Progenitor cell of endocrine pancreas (in vitro differentiated cells): ENCODE measurements around the gene CACNA2D4. TPM values are rescaled to one million over a fixed set of nuclear protein-coding genes. Genes with fewer than 3 reads are reported as not detected.
A peak's percentile ranks its signal among the peaks of the same experiment; 100 is the strongest.

Experiments used
- DNase-seq: peaks from one replicate; pipeline ENCODE4 v3.0.0; 2021; ENCODE audit warnings: low spot score; ENCODE audit not compliant: unreplicated experiment
- H3K27ac Mint-ChIP-seq: 2 replicates; pipeline ENCODE4 v1.8.0; 2021; ENCODE audit warnings: mild to moderate bottlenecking, moderate library complexity, mixed read lengths
- H3K27me3 Mint-ChIP-seq: 2 replicates; pipeline ENCODE4 v1.8.0; 2021; ENCODE audit warnings: mixed read lengths
- H3K36me3 Mint-ChIP-seq: 2 replicates; pipeline ENCODE4 v1.8.0; 2022; ENCODE audit warnings: mixed read lengths; ENCODE audit not compliant: insufficient read depth
- H3K4me1 Mint-ChIP-seq: 2 replicates; pipeline ENCODE4 v1.8.0; 2021; ENCODE audit warnings: low read depth, mixed read lengths
- H3K4me3 Mint-ChIP-seq: 2 replicates; pipeline ENCODE4 v1.8.0; 2021; ENCODE audit warnings: low read depth, mild to moderate bottlenecking, moderate library complexity, mixed read lengths
- H3K9me3 Mint-ChIP-seq: 2 replicates; pipeline ENCODE4 v1.8.0; 2021; ENCODE audit warnings: low read depth, mixed read lengths
- total RNA-seq: library from RNA; stranded (reverse); gene quantifications from 2 replicates; pipeline ENCODE4 v1.2.1, GENCODE V29; 2021
- TF ChIP-seq, protein P1 (sequence below): fragments of 200-600 bp; sonication (generic); IDR thresholded peaks from one replicate; pipeline ENCODE4 v1.5.0; 2021; ENCODE audit warnings: antibody characterized with exemption, mild to moderate bottlenecking; ENCODE audit not compliant: unreplicated experiment

Gene CACNA2D4
- total RNA-seq, 1 donor from 2014 or later = 0.34 TPM

DNA sequence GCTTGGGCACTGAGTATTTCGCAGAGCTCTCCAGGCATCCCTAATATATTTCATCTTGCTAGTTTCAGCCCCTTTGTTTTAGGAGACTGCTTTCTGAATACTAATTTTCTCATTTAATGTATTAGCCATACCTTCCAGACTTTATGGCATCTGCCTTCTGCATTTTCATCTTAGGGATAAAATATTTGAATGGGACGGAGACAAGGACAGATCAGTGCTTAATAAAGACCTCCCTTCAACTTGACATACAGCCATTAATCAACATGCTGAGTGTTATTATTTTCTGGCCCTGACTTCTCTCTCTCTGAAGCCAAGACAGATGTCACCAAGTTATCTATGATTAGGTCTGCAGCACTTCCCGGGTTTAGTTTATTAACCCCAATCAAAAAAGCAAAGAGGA is 42.4 kb downstream of the CACNA2D4 start:
- H3K9me3 Mint-ChIP-seq = no peaks in the 10 kb centered on the region
- TF ChIP-seq, protein P1, sequence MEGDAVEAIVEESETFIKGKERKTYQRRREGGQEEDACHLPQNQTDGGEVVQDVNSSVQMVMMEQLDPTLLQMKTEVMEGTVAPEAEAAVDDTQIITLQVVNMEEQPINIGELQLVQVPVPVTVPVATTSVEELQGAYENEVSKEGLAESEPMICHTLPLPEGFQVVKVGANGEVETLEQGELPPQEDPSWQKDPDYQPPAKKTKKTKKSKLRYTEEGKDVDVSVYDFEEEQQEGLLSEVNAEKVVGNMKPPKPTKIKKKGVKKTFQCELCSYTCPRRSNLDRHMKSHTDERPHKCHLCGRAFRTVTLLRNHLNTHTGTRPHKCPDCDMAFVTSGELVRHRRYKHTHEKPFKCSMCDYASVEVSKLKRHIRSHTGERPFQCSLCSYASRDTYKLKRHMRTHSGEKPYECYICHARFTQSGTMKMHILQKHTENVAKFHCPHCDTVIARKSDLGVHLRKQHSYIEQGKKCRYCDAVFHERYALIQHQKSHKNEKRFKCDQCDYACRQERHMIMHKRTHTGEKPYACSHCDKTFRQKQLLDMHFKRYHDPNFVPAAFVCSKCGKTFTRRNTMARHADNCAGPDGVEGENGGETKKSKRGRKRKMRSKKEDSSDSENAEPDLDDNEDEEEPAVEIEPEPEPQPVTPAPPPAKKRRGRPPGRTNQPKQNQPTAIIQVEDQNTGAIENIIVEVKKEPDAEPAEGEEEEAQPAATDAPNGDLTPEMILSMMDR = no peak
- H3K27ac Mint-ChIP-seq = no peak overlapping the region
- H3K27me3 Mint-ChIP-seq = peaks cover 13% of the 10 kb centered on the region
- H3K4me1 Mint-ChIP-seq = peaks cover 16% of the 10 kb centered on the region
- no peak overlapping the region for H3K4me3 Mint-ChIP-seq
- H3K36me3 Mint-ChIP-seq = no peaks in the 10 kb centered on the region
- no peak for DNase-seq

DNA sequence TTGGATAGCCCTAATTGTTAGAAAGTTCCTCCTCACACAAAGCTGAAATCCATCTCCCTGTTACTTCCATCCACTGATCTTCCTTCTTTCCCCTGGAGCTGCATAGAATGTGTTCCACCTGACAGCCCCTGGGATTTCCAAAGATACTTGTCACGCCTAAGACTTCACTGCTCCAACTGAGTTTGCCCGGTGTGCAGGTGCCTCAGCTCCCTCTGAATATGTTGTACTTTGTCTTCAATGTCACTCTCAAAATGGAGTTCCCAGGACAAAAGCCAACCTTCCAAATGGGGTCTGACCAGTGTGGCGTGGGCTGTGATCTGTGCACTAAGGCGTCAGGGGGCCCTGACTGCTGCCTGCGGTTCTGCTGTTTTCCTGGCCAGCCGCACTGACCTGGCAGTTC is 42.8 kb downstream of the CACNA2D4 start:
- Mint-ChIP-seq H3K27me3 (peaks cover 9% of the 10 kb centered on the region), H3K36me3 (no peaks in the 10 kb centered on the region), H3K4me1 (peaks cover 16% of the 10 kb centered on the region)

DNA sequence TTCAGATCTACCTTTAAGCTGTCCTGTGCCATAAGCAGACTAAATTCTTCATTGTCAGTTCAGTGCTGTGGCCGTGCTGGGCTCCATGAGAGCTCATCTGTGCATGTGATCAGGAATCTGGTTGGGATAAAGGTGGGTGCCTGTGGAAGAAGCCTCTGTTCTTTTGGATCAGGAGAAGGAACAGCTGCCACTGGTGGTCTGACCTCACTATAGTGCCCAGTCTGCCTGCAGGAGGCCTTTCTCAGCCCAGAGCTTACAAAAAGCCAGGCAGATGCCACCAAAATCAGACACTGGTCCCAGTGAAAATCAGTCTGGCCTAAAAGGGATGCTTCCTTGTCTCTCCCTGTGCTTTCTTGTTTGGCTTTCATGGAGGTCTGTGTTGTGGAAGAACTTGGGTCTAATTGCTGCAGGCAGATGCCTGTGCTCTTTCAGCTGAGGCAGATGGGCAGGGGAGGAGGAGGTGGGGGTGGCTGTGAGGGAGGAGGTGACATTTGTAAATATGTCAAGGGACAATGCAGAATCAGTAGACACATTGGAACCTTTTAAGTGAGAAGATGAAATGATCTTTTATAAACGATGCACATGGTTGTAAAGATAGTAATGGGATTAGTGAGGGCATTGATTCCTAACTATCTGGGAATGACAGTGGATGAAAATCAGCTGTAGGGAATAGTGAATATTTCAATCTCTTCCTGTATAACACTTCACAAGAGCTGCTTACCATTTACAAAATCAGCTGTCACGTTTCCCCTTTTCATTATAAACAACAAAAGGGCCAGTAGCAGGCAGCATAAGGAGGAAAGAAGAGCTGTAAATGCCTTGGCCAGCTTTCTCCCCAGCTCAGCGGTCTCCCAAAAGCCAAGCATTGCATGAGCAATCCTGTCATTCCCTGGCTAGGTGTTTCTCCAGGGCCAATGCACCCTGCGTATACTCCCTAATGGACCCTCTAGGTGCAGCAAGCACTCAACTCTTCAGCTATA is 44.6 kb downstream of the CACNA2D4 start:
- H3K36me3 Mint-ChIP-seq = peaks cover 3% of the 10 kb centered on the region
- peaks cover 7% of the 10 kb centered on the region for H3K9me3 Mint-ChIP-seq
- H3K4me3 Mint-ChIP-seq = no peak overlapping the region
- H3K27ac Mint-ChIP-seq = no peak overlapping the region
- DNase-seq = no peak
- H3K4me1 Mint-ChIP-seq = peaks cover 16% of the 10 kb centered on the region
- peaks cover 8% of the 10 kb centered on the region for H3K27me3 Mint-ChIP-seq
- TF ChIP-seq, protein P1 = no peak

More for the DNA sequence above, 42.8 kb downstream of the CACNA2D4 start:
- no peak overlapping the region for H3K27ac Mint-ChIP-seq
- no peak overlapping the region for H3K4me3 Mint-ChIP-seq
- TF ChIP-seq, protein P1 = no peak
- no peaks in the 10 kb centered on the region for H3K9me3 Mint-ChIP-seq
- DNase-seq = no peak

DNA sequence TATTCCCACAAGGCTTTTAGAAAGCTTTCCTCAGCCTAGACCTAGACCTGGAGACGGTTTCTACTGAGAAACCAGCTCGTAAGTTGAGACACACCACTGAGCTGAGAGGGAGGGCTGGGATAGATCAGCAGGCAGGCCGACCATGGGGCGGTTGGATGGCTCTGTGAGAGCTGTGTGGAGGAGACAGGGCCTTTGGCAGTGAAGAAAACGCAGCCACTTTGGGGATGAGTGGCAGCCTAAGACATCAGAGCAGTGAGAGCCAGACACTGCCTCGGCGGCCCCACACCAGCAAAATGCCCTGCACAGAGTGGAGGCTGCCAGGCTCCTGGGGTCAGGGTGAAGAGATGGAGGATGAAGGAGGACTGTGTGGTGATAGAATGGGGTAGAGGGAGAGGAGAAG is 46.0 kb downstream of the CACNA2D4 start:
- H3K27me3 Mint-ChIP-seq = peaks cover 8% of the 10 kb centered on the region
- peaks cover 14% of the 10 kb centered on the region for H3K4me1 Mint-ChIP-seq
- peaks cover 10% of the 10 kb centered on the region for H3K9me3 Mint-ChIP-seq
- H3K36me3 Mint-ChIP-seq = peaks cover 3% of the 10 kb centered on the region
- H3K27ac Mint-ChIP-seq = no peak overlapping the region
- no peak overlapping the region for H3K4me3 Mint-ChIP-seq
- peak; percentile 7 for DNase-seq
- TF ChIP-seq, protein P1 = no peak

DNA sequence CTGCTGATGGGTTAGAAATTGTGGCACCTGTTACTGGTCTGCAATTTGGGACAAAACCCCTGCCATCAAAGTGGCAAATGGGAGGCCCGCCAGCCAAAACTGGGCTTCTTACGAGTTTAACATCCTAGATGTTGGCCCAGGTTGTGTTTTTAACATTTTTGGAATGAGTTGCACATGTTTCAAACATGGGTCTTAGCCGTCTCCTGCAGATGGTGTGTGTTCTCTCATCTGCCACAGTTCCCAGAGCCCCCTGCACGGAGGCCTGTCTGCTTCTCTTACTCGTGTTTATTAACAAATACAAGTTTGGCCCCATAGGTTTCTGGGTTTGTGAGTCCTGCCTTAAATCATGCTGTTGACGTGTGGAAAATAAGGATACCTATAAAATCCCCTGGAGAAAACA is 46.5 kb downstream of the CACNA2D4 start:
- TF ChIP-seq, protein P1 = no peak
- Mint-ChIP-seq H3K36me3 (peaks cover 3% of the 10 kb centered on the region), H3K4me1 (peaks cover 10% of the 10 kb centered on the region), H3K27ac (no peak overlapping the region), H3K4me3 (no peak overlapping the region), H3K9me3 (peaks cover 11% of the 10 kb centered on the region), H3K27me3 (peaks cover 8% of the 10 kb centered on the region)
- no peak for DNase-seq
